Lung microvascular endothelial cell (primary cell): Measurements from ENCODE around the gene IFITM1. TPM values are rescaled to one million over a fixed set of nuclear protein-coding genes. Genes with fewer than 3 reads are reported as not detected.
"Not testable (repeated sequence)": the region's sequence is repeated elsewhere in the genome, so short reads cannot be mapped to it uniquely, and the experiment has no call there.

Experiments used
- DNase-seq, 2 donors: peaks; one replicate each; pipeline versions ENCODE4 v3.0.0 to v3.0.0-alpha.2; 2010; ENCODE audit warnings: low read depth in 2 of 2
- total RNA-seq: library from RNA; depleted of rRNA; stranded (reverse); fragments of >200 nt; gene quantifications from 2 replicates; pipeline ENCODE4 v1.2.1, GENCODE V29; 2014

Gene IFITM1
- total RNA-seq, 1 donor from 2014 or later: 0.20 TPM

DNA sequence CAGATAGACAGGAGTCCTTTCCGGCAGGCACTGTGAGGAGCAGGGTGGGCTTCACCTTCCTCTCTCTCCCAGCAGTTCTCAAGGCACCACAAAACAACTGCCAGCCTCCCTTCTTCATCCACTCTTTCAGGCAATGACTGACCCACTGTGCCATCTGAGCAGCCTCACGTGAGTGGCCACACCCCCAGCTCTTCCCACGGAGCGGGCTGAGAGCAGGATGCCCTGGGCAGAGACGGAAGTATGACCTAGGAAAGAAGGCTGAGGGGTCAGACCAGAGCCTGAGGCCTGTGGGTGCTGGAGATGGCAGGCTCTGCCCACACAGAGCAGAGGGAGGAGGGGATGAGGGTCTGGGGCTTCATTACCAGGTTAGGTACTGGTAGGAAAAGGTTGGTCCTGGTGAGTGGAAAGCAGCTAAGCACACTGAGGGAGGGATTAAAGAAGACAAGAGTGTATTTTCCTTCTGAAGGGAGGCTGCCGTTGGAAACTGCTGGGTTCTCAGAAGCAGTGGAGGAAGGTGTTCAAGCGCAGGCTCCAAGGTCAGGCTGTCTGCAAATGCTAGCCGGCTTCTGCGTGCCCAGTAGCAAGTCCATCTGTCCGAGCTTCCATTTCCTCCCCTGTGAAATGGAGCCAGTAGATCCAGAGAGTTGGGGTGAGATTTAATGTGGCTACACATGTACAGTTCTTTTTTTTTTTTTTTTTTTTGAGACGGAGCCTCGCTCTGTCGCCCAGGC is 31.0 kb upstream of the IFITM1 start:
- no peak for DNase-seq

GRCh38 chr11:283405-284104 is 30.3 kb upstream of the IFITM1 start:
- no peak for DNase-seq

DNA sequence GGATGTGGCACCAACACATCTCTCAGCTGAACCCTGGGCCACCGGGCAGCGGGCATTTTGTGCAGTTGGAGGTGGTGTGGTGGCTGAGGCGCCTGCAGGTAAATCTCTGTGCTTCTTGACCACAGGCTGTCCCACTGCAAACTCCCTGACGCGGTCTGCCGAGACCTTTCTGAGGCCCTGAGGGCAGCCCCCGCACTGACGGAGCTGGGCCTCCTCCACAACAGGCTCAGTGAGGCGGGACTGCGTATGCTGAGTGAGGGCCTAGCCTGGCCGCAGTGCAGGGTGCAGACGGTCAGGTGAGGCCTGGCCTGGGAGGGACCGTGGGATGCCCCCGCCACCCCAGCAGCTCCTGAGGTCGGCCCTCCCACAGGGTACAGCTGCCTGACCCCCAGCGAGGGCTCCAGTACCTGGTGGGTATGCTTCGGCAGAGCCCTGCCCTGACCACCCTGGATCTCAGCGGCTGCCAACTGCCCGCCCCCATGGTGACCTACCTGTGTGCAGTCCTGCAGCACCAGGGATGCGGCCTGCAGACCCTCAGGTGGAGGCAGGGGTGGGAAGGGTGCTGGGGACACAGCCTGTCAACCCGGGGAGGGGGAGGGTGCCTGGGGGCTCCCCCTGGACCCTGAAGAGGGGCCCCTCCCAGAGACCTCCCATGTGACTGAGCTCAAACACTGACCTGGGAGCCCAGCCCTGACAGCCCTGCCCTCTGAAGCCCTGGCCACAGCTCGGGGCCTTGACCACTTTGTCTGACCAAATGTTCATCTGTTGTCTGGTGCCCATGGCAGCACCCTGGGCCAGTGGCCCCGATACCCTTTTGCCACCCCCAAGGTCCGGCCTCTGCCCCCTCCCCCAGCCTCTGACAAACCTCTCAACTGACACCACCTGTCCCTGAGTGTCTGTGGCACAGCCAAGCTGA is 29.5 kb upstream of the IFITM1 start:
- no peak for DNase-seq

GRCh38 chr11:285021-285893 is 28.6 kb upstream of the IFITM1 start:
- DNase-seq: no peak

DNA sequence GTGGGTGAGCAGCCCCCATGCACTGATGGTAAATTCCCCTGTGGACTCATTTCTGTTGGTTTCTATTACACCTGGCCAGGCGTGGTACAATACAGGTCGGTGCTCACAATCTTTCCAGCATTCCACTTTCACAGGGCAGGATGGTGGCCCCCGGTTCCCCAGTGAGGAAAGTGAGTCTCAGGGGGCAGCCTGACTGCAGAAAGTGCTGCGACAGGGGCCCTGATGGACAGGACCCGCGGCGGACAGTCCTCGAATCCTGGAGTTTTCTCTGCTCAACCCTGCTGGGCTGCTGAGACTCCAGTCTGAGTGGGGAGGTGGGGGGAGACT is 28.0 kb upstream of the IFITM1 start:
- no peak for DNase-seq

- not testable (repeated sequence) for DNase-seq
These were observed 26.6 kb upstream of the IFITM1 start for GRCh38 chr11:286977-287820.

DNA sequence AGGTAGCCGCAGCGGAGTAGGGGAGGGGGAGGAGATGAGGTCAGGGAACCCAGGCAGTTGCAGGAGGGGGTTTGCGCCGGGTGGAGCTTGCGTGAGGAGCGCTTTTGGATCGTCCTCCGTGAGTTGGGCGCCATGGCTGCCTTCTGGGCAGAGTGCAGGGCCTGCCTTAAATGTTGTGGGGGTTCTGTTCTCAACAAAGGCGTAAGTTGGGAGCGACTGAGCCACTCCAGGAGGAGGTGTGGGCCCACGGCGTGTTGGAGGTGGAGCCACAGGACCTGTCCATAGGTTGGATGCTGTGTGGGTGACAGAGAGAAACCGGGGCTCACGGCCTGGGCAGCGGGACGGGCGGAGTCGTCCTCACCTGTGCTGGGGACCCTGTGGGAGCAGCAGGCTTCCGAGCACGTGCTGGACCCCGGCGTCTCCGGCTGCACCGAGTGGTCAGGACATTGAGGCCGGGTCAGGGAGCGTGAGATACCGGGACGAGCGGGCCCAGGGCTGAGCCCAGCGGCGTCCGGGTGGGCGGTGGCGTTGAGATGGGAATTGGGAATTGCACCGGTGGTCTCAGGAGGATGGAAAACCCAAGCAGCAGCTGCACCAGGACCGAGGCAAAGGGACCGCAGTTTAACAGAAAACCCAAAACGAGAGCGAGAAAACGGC is 25.9 kb upstream of the IFITM1 start:
- no peak for DNase-seq

DNA sequence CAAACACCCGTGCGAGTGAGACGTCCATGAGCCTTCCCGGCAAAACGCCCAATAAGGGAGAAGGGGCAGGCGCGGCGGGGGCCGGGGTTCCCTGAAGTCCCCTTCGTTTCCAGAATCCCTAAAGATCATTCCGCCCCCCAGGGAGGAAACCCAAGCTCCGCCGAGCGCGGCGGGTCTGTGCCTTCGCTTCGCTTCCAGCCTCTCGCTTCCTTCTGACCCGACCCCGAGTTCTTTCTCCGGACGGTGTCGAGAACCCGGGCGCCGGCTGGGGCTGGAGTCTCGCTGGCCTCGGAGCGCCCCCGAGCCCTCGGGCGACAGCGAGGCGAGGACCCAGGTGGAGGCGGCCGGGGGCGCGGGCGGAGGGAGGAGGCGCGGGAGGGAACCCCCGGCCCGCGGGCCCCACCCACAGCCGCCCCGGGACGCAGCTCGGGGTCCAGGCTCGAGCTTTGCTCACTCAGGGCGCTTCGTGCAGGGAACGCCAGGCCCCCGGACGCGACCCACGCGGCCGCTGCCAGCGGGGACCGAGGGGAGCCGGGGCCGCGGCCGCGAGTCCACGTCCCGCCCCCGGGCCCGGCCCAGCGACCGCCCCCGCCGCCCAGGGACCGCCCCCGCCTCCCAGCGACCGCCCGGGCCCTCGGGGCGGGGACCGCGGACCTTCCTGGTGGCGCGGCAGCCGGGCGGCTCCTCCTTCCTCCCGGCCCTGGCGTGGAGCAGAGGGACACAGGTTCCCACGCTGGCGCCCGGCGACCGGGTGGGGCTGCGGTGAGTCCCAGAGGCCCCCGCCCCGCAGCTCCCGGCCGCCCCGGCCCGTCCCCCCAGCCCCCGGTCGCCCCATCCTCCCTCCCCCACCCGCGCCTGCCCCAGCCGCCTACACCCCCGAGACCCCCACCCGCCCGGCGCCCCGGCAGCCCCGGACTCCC is 25.1 kb upstream of the IFITM1 start, which contains the start of gene PGGHG:
PGGHG (plus strand) TSS at position 649 of the 920 bp plus-strand sequence. CDS start 691 bp downstream, outside the sequence.
- DNase-seq: peak; percentile 33 to 64

DNA sequence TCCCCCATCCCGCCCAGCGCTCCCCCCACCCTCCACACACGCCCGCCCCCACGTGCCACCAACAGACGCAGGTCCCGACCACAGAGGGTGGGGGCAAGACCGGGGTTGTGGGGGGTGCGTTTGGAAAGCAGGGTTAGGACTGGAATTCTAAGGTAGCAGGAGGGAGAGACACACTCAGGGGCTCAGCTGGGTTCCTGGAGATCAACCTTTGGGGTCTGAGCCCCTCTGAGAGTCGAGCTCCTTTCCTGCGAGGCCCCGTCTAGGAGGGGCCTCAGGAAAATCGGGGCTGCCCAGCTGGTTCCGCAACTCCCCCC is 24.5 kb upstream of the IFITM1 start:
- DNase-seq: no peak

GRCh38 chr11:289712-290620 is 23.9 kb upstream of the IFITM1 start:
- no peak for DNase-seq

DNA sequence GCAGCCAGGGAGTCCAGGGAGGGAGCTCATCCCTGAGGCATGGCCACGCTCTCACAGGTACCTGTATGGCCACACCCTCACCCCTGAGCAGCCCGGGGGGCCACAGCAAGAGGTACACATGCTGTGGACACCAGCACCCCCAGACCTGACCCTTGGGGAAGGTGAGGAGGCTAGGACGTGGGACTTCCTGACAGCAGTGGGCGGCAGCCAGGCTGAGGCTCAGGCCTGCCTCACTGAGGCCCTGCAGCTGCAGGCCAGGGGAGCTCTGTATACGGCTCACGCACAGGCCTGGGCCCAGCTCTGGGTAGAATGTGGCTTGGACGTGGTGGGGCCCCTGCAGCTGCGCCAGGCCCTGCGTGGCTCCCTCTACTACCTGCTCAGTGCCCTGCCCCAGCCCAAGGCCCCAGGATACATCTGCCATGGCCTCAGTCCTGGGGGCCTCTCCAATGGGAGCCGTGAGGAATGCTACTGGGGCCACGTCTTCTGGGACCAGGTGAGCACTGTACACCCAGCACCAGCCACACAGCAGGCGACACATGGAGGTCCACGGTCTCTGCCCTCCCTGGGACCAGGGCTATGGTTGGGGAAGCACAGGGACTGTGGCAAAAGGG is 23.1 kb upstream of the IFITM1 start:
- DNase-seq: no peak

DNA sequence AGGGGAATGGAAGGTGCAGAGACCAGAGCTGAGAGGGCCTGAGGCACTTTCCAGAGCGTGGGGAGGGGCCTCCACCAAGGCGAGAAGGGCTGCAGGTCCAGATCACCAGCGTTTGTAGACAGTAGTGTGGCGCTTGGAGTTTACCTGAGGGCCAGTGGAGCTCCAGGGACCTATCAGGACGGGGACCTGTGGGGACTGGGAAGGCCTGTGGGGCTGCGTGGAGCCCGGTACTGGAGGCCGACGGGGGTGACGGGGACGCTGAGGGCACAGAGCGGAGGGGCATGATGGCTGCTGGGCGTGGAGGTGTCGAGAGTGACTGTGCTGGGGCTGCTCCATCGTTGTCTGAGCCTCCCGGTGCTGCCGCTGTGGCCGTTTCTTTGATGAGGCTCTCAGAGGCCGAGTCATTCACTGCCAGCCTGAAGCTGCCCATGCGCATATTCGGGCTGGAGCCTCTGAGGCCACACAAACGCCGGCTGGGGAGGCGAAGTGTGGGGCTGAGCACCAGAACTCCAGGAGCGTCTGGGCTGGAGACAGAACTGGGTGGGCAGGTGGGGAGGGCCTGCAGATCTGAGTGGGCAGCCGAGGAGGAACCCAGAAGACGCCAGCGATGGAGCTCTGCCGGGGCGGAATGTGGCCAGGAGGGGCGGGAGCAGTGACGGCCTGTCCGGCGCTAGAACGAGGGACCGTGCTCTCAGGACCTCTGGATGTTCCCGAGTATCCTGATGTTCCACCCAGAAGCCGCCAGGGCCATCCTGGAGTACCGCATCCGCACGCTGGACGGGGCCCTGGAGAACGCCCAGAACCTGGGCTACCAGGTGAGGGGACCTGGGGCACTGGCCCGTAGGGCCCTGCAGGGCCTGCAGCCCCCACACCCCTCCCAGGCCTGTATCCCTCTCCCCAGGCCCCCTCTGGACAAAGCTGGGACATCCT is 22.3 kb upstream of the IFITM1 start:
- DNase-seq: no peak

GRCh38 chr11:292211-293121 is 21.4 kb upstream of the IFITM1 start:
- DNase-seq: no peak

DNA sequence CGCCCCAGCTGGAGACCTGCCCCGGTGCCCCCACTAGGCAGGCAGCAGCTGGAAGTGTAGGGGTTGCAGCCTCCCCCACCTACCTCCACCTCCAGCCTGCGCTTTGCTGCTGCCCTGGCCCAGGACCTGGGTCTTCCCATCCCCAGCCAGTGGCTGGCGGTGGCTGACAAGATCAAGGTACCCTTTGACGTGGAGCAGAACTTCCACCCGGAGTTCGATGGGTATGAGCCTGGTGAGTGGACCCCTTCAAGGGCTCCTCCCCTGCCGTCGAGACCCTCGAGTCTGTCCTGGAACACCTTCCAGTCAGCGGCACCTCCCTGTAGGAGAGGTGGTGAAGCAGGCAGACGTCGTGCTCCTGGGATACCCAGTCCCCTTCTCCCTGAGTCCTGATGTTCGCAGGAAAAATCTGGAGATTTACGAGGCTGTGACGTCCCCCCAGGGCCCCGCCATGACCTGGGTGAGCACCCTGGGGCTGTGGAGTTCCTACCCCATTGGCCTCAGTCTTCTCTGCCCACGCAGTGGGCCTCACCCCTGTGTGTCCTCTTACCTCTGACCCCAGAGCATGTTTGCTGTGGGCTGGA is 20.5 kb upstream of the IFITM1 start:
- no peak for DNase-seq
